Measurements from ENCODE around the gene B3GNT2. TPM values are rescaled to one million over a fixed set of nuclear protein-coding genes. Genes with fewer than 3 reads are reported as not detected.

B3GNT2 gene
- total and polyA plus RNA-seq, 2 of the 4 experiments (the other 2 are of a cell fraction), result 5.0 to 11.1 TPM

DNA sequence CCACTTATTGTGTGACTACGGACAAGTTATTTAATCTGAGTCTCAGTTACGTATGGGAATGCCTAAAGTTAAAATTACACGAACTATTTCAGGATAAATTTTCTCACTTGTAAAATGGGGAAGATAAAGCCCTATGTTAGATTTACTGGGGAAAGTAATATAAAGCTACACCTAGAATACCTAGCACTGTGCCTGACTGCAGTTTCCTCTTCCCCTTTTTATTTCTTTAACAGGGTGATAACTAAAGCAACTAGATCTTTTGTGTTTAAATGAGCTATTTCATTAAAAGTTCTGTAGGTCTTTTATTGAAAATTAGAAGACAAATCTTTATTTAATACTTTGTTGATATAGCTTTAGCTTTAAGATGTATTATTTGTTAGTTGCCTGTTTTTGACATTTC lies 5.0 kb downstream of the B3GNT2 start:
- no peak overlapping the region for H3K4me3 ChIP-seq (ENCODE audit: insufficient read depth, low read depth, low read length)

More for the DNA sequence above, 5.0 kb downstream of the B3GNT2 start:
- Histone ChIP-seq H3K23ac (ENCODE audit: low read depth, low read length) (no peak overlapping the region), H4K5ac (ENCODE audit: low read depth, low read length) (no peak overlapping the region), H4K91ac (ENCODE audit: insufficient read depth, low read depth, low read length) (no peak overlapping the region), H2AFZ (replicated peaks; ENCODE audit: low read length, poor library complexity) (no peak overlapping the region), H3K4me1 (ENCODE audit: control insufficient read depth, insufficient read depth, low read length) (peaks cover 6% of the 10 kb centered on the region), H3K27me3 (ENCODE audit: control insufficient read depth, insufficient read depth, low read length) (no peaks in the 10 kb centered on the region), H3K36me3 (ENCODE audit: control insufficient read depth, insufficient read depth, low read length) (no peaks in the 10 kb centered on the region), H3K18ac (ENCODE audit: low read depth, low read length) (no peak overlapping the region), H2AK9ac (replicated peaks; ENCODE audit: low read depth, low read length, poor library complexity) (no peak overlapping the region), H3K79me1 (ENCODE audit: low read depth in 1 of 2, low read length in 2 of 2) (peaks cover 30 to 56% of the 10 kb centered on the region in 2 experiments), H4K20me1 (ENCODE audit: insufficient read depth, low read length) (peaks cover 29% of the 10 kb centered on the region), H3K4ac (ENCODE audit: low read depth, low read length) (no peak overlapping the region), H3K4me2 (ENCODE audit: low read depth, low read length) (no peak overlapping the region), H3K9ac (ENCODE audit: low read depth, low read length) (no peak overlapping the region), H2BK15ac (ENCODE audit: low read depth, low read length) (no peak overlapping the region), H2BK20ac (ENCODE audit: low read depth, low read length) (no peak overlapping the region), H2BK120ac (ENCODE audit: low read depth, low read length) (no peak overlapping the region), H3K14ac (replicated peaks; ENCODE audit: low read depth, low read length) (no peak overlapping the region), H3K9me3 (ENCODE audit: control insufficient read depth, insufficient read depth, low read length) (no peaks in the 10 kb centered on the region), H3K56ac (ENCODE audit: extremely low read depth, insufficient read depth, low read length) (no peak overlapping the region), H3K9me1 (ENCODE audit: insufficient read depth, low read length) (0 out of 2 replicates have a peak, but pooled peaks cover 4% of the 10 kb centered on the region), H3K27ac (ENCODE audit: insufficient read depth, low read length) (no peak overlapping the region), H4K8ac (ENCODE audit: low read depth in 2 of 2, low read length in 2 of 2) (no peak overlapping the region), H2AK5ac (ENCODE audit: low read depth, low read length) (no peak overlapping the region), H2BK5ac (ENCODE audit: low read depth, low read length, poor library complexity, severe bottlenecking) (no peak overlapping the region)
- ChIA-PET POLR2A (ENCODE audit: unreplicated experiment) (no interaction called here), CTCF (no interaction called here)
- intact Hi-C loops (cut with micrococcal nuclease), result no loop called here
- no peak for DNase-seq
- no CpG with 5 or more reads among the region's 3 CpGs for WGBS, 2 experiments (ENCODE audit: extremely low coverage in 2 of 2, insufficient read length in 1 of 2)
- ATAC-seq (ENCODE audit: low read depth), result no peak
- in situ Hi-C loops (cut with MboI; ENCODE audit: low sequenced_read_pairs), result no loop called here
- dilution Hi-C loops (cut with HindIII; ENCODE audit: low sequenced_read_pairs, unreplicated experiment), result no loop called here
- BruUV-seq (replicated peaks), result no TSS peak
- no peak for TF ChIP-seq ELK1 (IDR thresholded peaks at IDR 0.05; ENCODE audit: borderline replicate concordance, low read depth, low read length)
- no peak for TF ChIP-seq BHLHE40 (IDR thresholded peaks at IDR 0.05; ENCODE audit: low read depth, low read length)
- TF ChIP-seq RFX5 (IDR thresholded peaks at IDR 0.05; ENCODE audit: low read depth, low read length), result no peak
- TF ChIP-seq CHD1 (IDR thresholded peaks at IDR 0.05; ENCODE audit: low read depth, low read length), result no peak
- TF ChIP-seq POLR2A (IDR thresholded peaks at IDR 0.05; ENCODE audit: low read depth, low read length), result no peak
- no peak for TF ChIP-seq CEBPB (IDR thresholded peaks at IDR 0.05; ENCODE audit: low read depth, low read length)
- TF ChIP-seq MAFK (IDR thresholded peaks at IDR 0.05; ENCODE audit: low read depth, low read length), result no peak
- no peak for TF ChIP-seq NFE2L2 (IDR thresholded peaks at IDR 0.05; ENCODE audit: low read depth, low read length)
- TF ChIP-seq MAZ (IDR thresholded peaks at IDR 0.05; ENCODE audit: borderline replicate concordance, low read depth, low read length), result no peak
- TF ChIP-seq, protein P1, sequence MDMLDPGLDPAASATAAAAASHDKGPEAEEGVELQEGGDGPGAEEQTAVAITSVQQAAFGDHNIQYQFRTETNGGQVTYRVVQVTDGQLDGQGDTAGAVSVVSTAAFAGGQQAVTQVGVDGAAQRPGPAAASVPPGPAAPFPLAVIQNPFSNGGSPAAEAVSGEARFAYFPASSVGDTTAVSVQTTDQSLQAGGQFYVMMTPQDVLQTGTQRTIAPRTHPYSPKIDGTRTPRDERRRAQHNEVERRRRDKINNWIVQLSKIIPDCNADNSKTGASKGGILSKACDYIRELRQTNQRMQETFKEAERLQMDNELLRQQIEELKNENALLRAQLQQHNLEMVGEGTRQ (IDR thresholded peaks at IDR 0.05; ENCODE audit: low read depth, low read length), result no peak
- TF ChIP-seq, protein P2, sequence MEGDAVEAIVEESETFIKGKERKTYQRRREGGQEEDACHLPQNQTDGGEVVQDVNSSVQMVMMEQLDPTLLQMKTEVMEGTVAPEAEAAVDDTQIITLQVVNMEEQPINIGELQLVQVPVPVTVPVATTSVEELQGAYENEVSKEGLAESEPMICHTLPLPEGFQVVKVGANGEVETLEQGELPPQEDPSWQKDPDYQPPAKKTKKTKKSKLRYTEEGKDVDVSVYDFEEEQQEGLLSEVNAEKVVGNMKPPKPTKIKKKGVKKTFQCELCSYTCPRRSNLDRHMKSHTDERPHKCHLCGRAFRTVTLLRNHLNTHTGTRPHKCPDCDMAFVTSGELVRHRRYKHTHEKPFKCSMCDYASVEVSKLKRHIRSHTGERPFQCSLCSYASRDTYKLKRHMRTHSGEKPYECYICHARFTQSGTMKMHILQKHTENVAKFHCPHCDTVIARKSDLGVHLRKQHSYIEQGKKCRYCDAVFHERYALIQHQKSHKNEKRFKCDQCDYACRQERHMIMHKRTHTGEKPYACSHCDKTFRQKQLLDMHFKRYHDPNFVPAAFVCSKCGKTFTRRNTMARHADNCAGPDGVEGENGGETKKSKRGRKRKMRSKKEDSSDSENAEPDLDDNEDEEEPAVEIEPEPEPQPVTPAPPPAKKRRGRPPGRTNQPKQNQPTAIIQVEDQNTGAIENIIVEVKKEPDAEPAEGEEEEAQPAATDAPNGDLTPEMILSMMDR (conservative IDR thresholded peaks at IDR 0.05; ENCODE audit: low read depth, low read length), result no peak
- TF ChIP-seq SMC3 (IDR thresholded peaks at IDR 0.05; ENCODE audit: low read depth, low read length), result no peak
- no peak for TF ChIP-seq MXI1 (IDR thresholded peaks at IDR 0.05; ENCODE audit: borderline replicate concordance, low read depth, low read length)
- TF ChIP-seq RAD21 (IDR thresholded peaks at IDR 0.05; ENCODE audit: low read length), result no peak
- TF ChIP-seq FOS (IDR thresholded peaks at IDR 0.05; ENCODE audit: low read depth, low read length), result no peak
- TF ChIP-seq RCOR1 (IDR thresholded peaks at IDR 0.05; ENCODE audit: insufficient replicate concordance, low read length), result no peak
